Measurements from ENCODE around the gene PPP1R8.
"Not testable (repeated sequence)": the region's sequence is repeated elsewhere in the genome, so short reads cannot be mapped to it uniquely, and the experiment has no call there.

PPP1R8 gene

DNA sequence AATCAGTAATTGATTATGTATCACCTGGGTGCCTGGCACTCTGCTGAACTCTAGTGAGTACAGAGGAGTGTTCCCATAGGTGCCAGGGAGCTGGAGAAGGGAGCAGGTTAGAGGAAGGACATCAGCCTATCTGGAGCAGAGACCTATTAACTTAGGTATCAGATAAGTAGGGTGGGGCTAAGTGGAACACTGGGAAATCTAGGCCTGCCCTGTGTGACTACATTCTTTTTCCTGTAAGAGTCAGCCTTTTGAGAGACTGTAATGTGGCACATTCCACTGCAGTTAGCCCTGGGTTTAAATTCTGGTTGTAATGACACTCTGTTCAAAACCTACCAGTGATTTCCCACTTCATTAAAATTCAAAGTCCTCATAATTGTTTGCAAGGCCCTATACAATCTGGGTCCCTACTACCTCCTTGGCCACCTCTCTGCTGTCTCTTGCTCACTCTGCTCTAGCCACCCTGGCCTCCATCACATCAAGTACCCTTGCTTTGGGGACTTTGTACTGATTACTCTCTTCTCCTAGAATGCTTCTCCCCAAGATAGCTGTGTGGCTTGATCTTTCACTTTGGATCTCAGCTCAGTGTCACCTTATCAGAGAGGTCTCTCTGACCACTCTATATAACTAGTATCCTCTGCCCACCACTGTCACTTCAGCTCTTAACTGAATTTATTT lies 44.7 kb upstream of the PPP1R8 start:
- peaks cover 7% of the 10 kb centered on the region; the same call in 1 of the 2 replicates for H3K79me2 ChIP-seq (ENCODE audit: insufficient read depth, low read length)
- H3K9me2 ChIP-seq (replicated peaks; ENCODE audit: low read depth, low read length) = no peaks in the 10 kb centered on the region
- H3K36me3 ChIP-seq (ENCODE audit: insufficient read depth, low read length) = peaks cover 14% of the 10 kb centered on the region; the same call in 1 of the 2 replicates
- H3K4me3 ChIP-seq (ENCODE audit: low read length, poor library complexity, severe bottlenecking) = no peak overlapping the region
- H3K27me3 ChIP-seq (ENCODE audit: insufficient read depth, low read length, poor library complexity, severe bottlenecking) = no peaks in the 10 kb centered on the region
- no peak overlapping the region for H3K9ac ChIP-seq (ENCODE audit: low read depth, low read length, poor library complexity, severe bottlenecking)
- H4K20me1 ChIP-seq (ENCODE audit: insufficient read depth, low read length, poor library complexity, severe bottlenecking) = no peaks in the 10 kb centered on the region
- peaks cover 7% of the 10 kb centered on the region for H3K4me1 ChIP-seq (ENCODE audit: insufficient read depth, low read length, poor library complexity, severe bottlenecking)
- no peak for TF ChIP-seq CTCF (conservative IDR thresholded peaks at IDR 0.05; ENCODE audit: low read length)
- no peak for TF ChIP-seq EZH2phosphoT487 (IDR thresholded peaks at IDR 0.05; ENCODE audit: borderline replicate concordance)
- H3K9me3 ChIP-seq (ENCODE audit: insufficient read depth, low read depth, low read length) = no peaks in the 10 kb centered on the region
- no peaks in the 10 kb centered on the region; the same call in 1 of the 2 replicates for H3F3A ChIP-seq (ENCODE audit: low read depth)
- no peak overlapping the region for H2AFZ ChIP-seq (ENCODE audit: low read length)
- H3K4me2 ChIP-seq (ENCODE audit: low read depth, low read length, poor library complexity, severe bottlenecking) = no peak overlapping the region

GRCh38 chr1:27787895-27788294 lies 42.7 kb upstream of the PPP1R8 start:
- H3K4me3 ChIP-seq (ENCODE audit: low read length, poor library complexity, severe bottlenecking) = no peak overlapping the region

GRCh38 chr1:27789540-27790041 lies 41.0 kb upstream of the PPP1R8 start:
- Histone ChIP-seq H3K27me3 (ENCODE audit: insufficient read depth, low read length, poor library complexity, severe bottlenecking) (no peaks in the 10 kb centered on the region), H4K20me1 (ENCODE audit: insufficient read depth, low read length, poor library complexity, severe bottlenecking) (no peaks in the 10 kb centered on the region), H3K79me2 (ENCODE audit: insufficient read depth, low read length) (peaks cover 7% of the 10 kb centered on the region; the same call in 1 of the 2 replicates), H3K36me3 (ENCODE audit: insufficient read depth, low read length) (peaks cover 28% of the 10 kb centered on the region; the same call in 1 of the 2 replicates), H3K9ac (ENCODE audit: low read depth, low read length, poor library complexity, severe bottlenecking) (no peak overlapping the region), H3K4me3 (ENCODE audit: low read length, poor library complexity, severe bottlenecking) (no peak overlapping the region), H2AFZ (ENCODE audit: low read length) (no peak overlapping the region), H3K4me2 (ENCODE audit: low read depth, low read length, poor library complexity, severe bottlenecking) (peak overlapping the region; percentile 14), H3F3A (ENCODE audit: low read depth) (no peaks in the 10 kb centered on the region; the same call in 1 of the 2 replicates), H3K9me2 (replicated peaks; ENCODE audit: low read depth, low read length) (no peaks in the 10 kb centered on the region), H3K4me1 (ENCODE audit: insufficient read depth, low read length, poor library complexity, severe bottlenecking) (peaks cover 7% of the 10 kb centered on the region), H3K9me3 (ENCODE audit: insufficient read depth, low read depth, low read length) (no peaks in the 10 kb centered on the region)
- TF ChIP-seq EZH2phosphoT487 (IDR thresholded peaks at IDR 0.05; ENCODE audit: borderline replicate concordance) = no peak
- no peak for TF ChIP-seq CTCF (conservative IDR thresholded peaks at IDR 0.05; ENCODE audit: low read length)

More at GRCh38 chr1:27787895-27788294, 42.7 kb upstream of the PPP1R8 start:
- no peaks in the 10 kb centered on the region for H3K9me2 ChIP-seq (replicated peaks; ENCODE audit: low read depth, low read length)
- H3K9ac ChIP-seq (ENCODE audit: low read depth, low read length, poor library complexity, severe bottlenecking) = no peak overlapping the region
- no peaks in the 10 kb centered on the region for H3K27me3 ChIP-seq (ENCODE audit: insufficient read depth, low read length, poor library complexity, severe bottlenecking)
- no peaks in the 10 kb centered on the region for H4K20me1 ChIP-seq (ENCODE audit: insufficient read depth, low read length, poor library complexity, severe bottlenecking)
- peaks cover 14% of the 10 kb centered on the region; the same call in 1 of the 2 replicates for H3K36me3 ChIP-seq (ENCODE audit: insufficient read depth, low read length)
- no peak overlapping the region for H3K4me2 ChIP-seq (ENCODE audit: low read depth, low read length, poor library complexity, severe bottlenecking)
- peaks cover 7% of the 10 kb centered on the region; the same call in 1 of the 2 replicates for H3K79me2 ChIP-seq (ENCODE audit: insufficient read depth, low read length)
- no peaks in the 10 kb centered on the region; the same call in 1 of the 2 replicates for H3F3A ChIP-seq (ENCODE audit: low read depth)
- TF ChIP-seq EZH2phosphoT487 (IDR thresholded peaks at IDR 0.05; ENCODE audit: borderline replicate concordance) = no peak
- no peak overlapping the region for H2AFZ ChIP-seq (ENCODE audit: low read length)
- H3K9me3 ChIP-seq (ENCODE audit: insufficient read depth, low read depth, low read length) = no peaks in the 10 kb centered on the region
- peaks cover 7% of the 10 kb centered on the region for H3K4me1 ChIP-seq (ENCODE audit: insufficient read depth, low read length, poor library complexity, severe bottlenecking)

GRCh38 chr1:27790270-27790669 lies 40.3 kb upstream of the PPP1R8 start:
- not testable (repeated sequence) for H3K9me2 ChIP-seq (replicated peaks; ENCODE audit: low read depth, low read length); H3K4me1 ChIP-seq (ENCODE audit: insufficient read depth, low read length, poor library complexity, severe bottlenecking); H3F3A ChIP-seq (ENCODE audit: low read depth); H2AFZ ChIP-seq (ENCODE audit: low read length); H3K27me3 ChIP-seq (ENCODE audit: insufficient read depth, low read length, poor library complexity, severe bottlenecking); H4K20me1 ChIP-seq (ENCODE audit: insufficient read depth, low read length, poor library complexity, severe bottlenecking); H3K4me3 ChIP-seq (ENCODE audit: low read length, poor library complexity, severe bottlenecking); H3K79me2 ChIP-seq (ENCODE audit: insufficient read depth, low read length); H3K4me2 ChIP-seq (ENCODE audit: low read depth, low read length, poor library complexity, severe bottlenecking); H3K9me3 ChIP-seq (ENCODE audit: insufficient read depth, low read depth, low read length); H3K9ac ChIP-seq (ENCODE audit: low read depth, low read length, poor library complexity, severe bottlenecking)
- peaks cover 34% of the 10 kb centered on the region; the same call in 1 of the 2 replicates for H3K36me3 ChIP-seq (ENCODE audit: insufficient read depth, low read length)
